Measurements from ENCODE around the gene PCDHGA4. TPM values are rescaled to one million over a fixed set of nuclear protein-coding genes. Genes with fewer than 3 reads are reported as not detected.
A peak's percentile ranks its signal among the peaks of the same experiment; 100 is the strongest.

PCDHGA4 gene
- total and polyA plus RNA-seq, 2 of the 13 experiments (the other 11 are each of a cell fraction or from before 2014, with no cell fraction given): 0.49 to 0.58 TPM

GRCh38 chr5:141320225-141321169 lies 34.3 kb upstream of the PCDHGA4 start, which contains the start of gene TAF7 (continued):
- TF ChIP-seq PRDM15 (CRISPR knock-in tag; IDR thresholded peaks at IDR 0.05) (no peak), ARID4A (CRISPR knock-in tag; IDR thresholded peaks at IDR 0.05; ENCODE audit: borderline replicate concordance) (peak; percentile 80), ZNF414 (CRISPR knock-in tag; IDR thresholded peaks at IDR 0.05) (peak; percentile 69; the same call in 1 of the 2 replicates), ZNF737 (CRISPR knock-in tag; IDR thresholded peaks at IDR 0.05; ENCODE audit: borderline replicate concordance) (no peak), MAF1 (CRISPR knock-in tag; IDR thresholded peaks at IDR 0.05; ENCODE audit: borderline replicate concordance) (no peak), KAT7 (CRISPR knock-in tag; IDR thresholded peaks at IDR 0.05; ENCODE audit: borderline replicate concordance) (peak; percentile 30; the same call in 1 of the 2 replicates), ZKSCAN1 (IDR thresholded peaks at IDR 0.05; ENCODE audit: low read length) (no peak), ZBTB21 (CRISPR knock-in tag; IDR thresholded peaks at IDR 0.05) (no peak), DRAP1 (CRISPR knock-in tag; IDR thresholded peaks at IDR 0.05) (peak; percentile 58; the same call in 1 of the 2 replicates), ZBTB37 (CRISPR knock-in tag; IDR thresholded peaks at IDR 0.05) (peak; percentile 50; the same call in 1 of the 2 replicates), TGIF2 (CRISPR knock-in tag; IDR thresholded peaks at IDR 0.05) (no peak; the same call in 1 of the 2 replicates), RORA (CRISPR knock-in tag; IDR thresholded peaks at IDR 0.05) (0 out of 2 replicates have a peak, but pooled peaks have one; percentile 14), ZNF547 (CRISPR knock-in tag; IDR thresholded peaks at IDR 0.05) (peak; percentile 94), ZNF883 (CRISPR knock-in tag; IDR thresholded peaks at IDR 0.05; ENCODE audit: not compliant biosample characterization) (peak; percentile 55), ZGPAT (CRISPR knock-in tag; IDR thresholded peaks at IDR 0.05) (peak; percentile 83)

Measured in HepG2 (cell line).